Activated T-cell treated with anti-CD3 and anti-CD28 coated beads for 48 hours (primary cell): Measurements from ENCODE around the gene KCNQ1.

Experiments
- DNase-seq: peaks from one replicate; pipeline ENCODE4 v3.0.0-alpha.2; 2020; ENCODE audit warnings: low read depth

The KCNQ1 gene

GRCh38 chr11:2825889-2826678, 381.3 kb downstream of the KCNQ1 start:
- no peak for DNase-seq

- DNase-seq: no peak
Observed at GRCh38 chr11:2826679-2827056, 381.9 kb downstream of the KCNQ1 start.

- DNase-seq: no peak
Observed at GRCh38 chr11:2827256-2827655, 382.4 kb downstream of the KCNQ1 start.

GRCh38 chr11:2827792-2828191, 383.0 kb downstream of the KCNQ1 start:
- no peak for DNase-seq

- no peak for DNase-seq
Observed at GRCh38 chr11:2828585-2829330, 383.9 kb downstream of the KCNQ1 start.

GRCh38 chr11:2830030-2830812, 385.4 kb downstream of the KCNQ1 start:
- DNase-seq: no peak

- no peak for DNase-seq
Observed at GRCh38 chr11:2830886-2831285, 386.1 kb downstream of the KCNQ1 start.

- no peak for DNase-seq
Observed at GRCh38 chr11:2831781-2832532, 387.1 kb downstream of the KCNQ1 start.

GRCh38 chr11:2832533-2833020, 387.8 kb downstream of the KCNQ1 start:
- DNase-seq: no peak

- DNase-seq: no peak
Observed at GRCh38 chr11:2833051-2833715, 388.4 kb downstream of the KCNQ1 start.

- no peak for DNase-seq
Observed at GRCh38 chr11:2833716-2834502, 389.1 kb downstream of the KCNQ1 start.

- DNase-seq: no peak
Observed at GRCh38 chr11:2834503-2835273, 389.9 kb downstream of the KCNQ1 start.

GRCh38 chr11:2835296-2835695, 390.5 kb downstream of the KCNQ1 start:
- no peak for DNase-seq

- DNase-seq: no peak
Observed at GRCh38 chr11:2835751-2836150, 390.9 kb downstream of the KCNQ1 start.

- no peak for DNase-seq
Observed at GRCh38 chr11:2836315-2837095, 391.7 kb downstream of the KCNQ1 start.

GRCh38 chr11:2837096-2837601, 392.3 kb downstream of the KCNQ1 start:
- no peak for DNase-seq

GRCh38 chr11:2837651-2838050, 392.8 kb downstream of the KCNQ1 start:
- DNase-seq: no peak

- no peak for DNase-seq
Observed at GRCh38 chr11:2838091-2838490, 393.3 kb downstream of the KCNQ1 start.
